ENCODE results near the gene CGGBP1.

DNA sequence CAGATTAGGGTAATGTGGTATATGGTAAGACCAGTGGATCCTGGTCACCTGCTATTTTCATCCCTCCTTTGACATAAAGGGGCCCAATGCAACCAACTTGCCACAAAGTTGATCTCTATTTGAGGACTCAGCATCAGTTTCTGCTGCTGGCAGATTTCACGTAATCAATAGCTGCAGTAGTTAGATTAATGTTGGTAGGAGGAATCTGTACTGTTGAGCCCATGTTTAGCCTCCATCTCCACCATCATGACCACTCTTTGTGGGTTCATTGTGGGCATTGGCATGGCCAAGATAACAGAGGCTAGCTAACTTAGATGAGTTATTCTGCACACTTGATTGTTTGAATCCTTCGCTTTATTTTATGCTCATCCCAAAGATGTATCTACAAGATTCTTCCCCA, 29.9 kb downstream of the CGGBP1 start:
- no peak for TF ChIP-seq SIN3A (IDR thresholded peaks at IDR 0.05; ENCODE audit: borderline replicate concordance, insufficient read depth, low read length)
- TF ChIP-seq POLR2AphosphoS5 (IDR thresholded peaks at IDR 0.05; ENCODE audit: low read depth, low read length), result no peak
- TF ChIP-seq, protein P1, sequence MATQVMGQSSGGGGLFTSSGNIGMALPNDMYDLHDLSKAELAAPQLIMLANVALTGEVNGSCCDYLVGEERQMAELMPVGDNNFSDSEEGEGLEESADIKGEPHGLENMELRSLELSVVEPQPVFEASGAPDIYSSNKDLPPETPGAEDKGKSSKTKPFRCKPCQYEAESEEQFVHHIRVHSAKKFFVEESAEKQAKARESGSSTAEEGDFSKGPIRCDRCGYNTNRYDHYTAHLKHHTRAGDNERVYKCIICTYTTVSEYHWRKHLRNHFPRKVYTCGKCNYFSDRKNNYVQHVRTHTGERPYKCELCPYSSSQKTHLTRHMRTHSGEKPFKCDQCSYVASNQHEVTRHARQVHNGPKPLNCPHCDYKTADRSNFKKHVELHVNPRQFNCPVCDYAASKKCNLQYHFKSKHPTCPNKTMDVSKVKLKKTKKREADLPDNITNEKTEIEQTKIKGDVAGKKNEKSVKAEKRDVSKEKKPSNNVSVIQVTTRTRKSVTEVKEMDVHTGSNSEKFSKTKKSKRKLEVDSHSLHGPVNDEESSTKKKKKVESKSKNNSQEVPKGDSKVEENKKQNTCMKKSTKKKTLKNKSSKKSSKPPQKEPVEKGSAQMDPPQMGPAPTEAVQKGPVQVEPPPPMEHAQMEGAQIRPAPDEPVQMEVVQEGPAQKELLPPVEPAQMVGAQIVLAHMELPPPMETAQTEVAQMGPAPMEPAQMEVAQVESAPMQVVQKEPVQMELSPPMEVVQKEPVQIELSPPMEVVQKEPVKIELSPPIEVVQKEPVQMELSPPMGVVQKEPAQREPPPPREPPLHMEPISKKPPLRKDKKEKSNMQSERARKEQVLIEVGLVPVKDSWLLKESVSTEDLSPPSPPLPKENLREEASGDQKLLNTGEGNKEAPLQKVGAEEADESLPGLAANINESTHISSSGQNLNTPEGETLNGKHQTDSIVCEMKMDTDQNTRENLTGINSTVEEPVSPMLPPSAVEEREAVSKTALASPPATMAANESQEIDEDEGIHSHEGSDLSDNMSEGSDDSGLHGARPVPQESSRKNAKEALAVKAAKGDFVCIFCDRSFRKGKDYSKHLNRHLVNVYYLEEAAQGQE (IDR thresholded peaks at IDR 0.05; ENCODE audit: insufficient read depth in 1 of 2, low read depth in 2 of 2, low read length in 2 of 2), result no peak
- no peak for TF ChIP-seq FOXP2 (optimal IDR thresholded peaks at IDR 0.05; ENCODE audit: borderline replicate concordance, extremely low read depth, extremely low read length, insufficient read depth)
